HUES64 (cell line): ENCODE data around the gene ALPK1.
A peak's percentile ranks its signal among the peaks of the same experiment; 100 is the strongest.

Experiments used
- H3K27ac ChIP-seq: 2 replicates; pipeline ENCODE4 v1.7.0; 2013; ENCODE audit warnings: low read depth, low read length, inconsistent platforms
- H3K27me3 ChIP-seq: 2 replicates; pipeline ENCODE4 v1.6.1; 2013; ENCODE audit warnings: mild to moderate bottlenecking, low read length; ENCODE audit not compliant: insufficient read depth
- H3K36me3 ChIP-seq: 2 replicates; pipeline ENCODE4 v1.6.1; 2013; ENCODE audit warnings: mild to moderate bottlenecking, low read length; ENCODE audit not compliant: insufficient read depth
- H3K4me1 ChIP-seq: 2 replicates; pipeline ENCODE4 v1.6.1; 2013; ENCODE audit warnings: mild to moderate bottlenecking, low read length, moderate library complexity; ENCODE audit not compliant: insufficient read depth
- H3K4me3 ChIP-seq: 2 replicates; pipeline ENCODE4 v1.5.1; 2013; ENCODE audit warnings: mild to moderate bottlenecking, low read length, moderate library complexity
- H3K9ac ChIP-seq: 2 replicates; pipeline ENCODE4 v1.6.1; 2013; ENCODE audit warnings: mild to moderate bottlenecking, low read depth, low read length
- H3K9me3 ChIP-seq: 2 replicates; pipeline ENCODE4 v1.6.1; 2013; ENCODE audit warnings: low read depth, low read length; ENCODE audit not compliant: insufficient read depth
- WGBS: fragments of 150-250, 120-280 bp; methylation state at CpG from one replicate; pipeline ENCODE4 v1.1.7; 2013; ENCODE audit warnings: missing lambda C conversion rate; 5-methylcytosine and 5-hydroxymethylcytosine counted together

The ALPK1 gene

DNA sequence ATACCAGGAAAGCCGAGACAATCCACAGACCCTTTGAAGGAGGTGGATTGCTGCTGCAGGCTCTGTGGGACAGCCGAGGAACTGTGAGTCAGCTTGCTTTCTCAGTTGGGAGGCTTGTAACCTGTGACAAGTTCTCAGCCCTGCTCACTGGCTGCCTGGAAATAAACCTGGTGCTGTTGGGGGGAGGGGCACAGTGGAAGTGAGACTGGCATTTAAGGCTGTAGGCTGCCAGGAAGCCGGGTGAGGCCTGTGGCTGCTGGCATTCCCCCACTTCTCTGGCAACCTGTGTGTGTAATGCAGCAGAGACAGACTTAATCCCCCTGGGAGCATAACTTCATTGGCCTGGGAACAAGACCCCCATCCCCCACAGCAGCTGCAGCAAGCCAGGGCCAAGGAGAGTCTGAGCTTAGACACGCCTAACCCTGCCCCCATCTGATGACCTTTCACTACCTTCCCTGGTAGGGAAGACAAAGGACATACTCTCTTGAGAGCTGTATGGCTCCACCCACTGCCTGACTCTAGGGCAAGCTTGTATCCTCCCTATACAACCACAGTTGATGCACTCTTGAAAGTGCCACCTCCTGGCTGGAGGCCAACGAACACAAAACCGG, 64.1 kb downstream of the ALPK1 start:
- Histone ChIP-seq H3K27ac (peak overlapping the region; percentile 80; the same call in 1 of the 2 replicates), H3K9me3 (peaks cover 5% of the 10 kb centered on the region; the same call in 1 of the 2 replicates), H3K27me3 (no peaks in the 10 kb centered on the region), H3K36me3 (no peaks in the 10 kb centered on the region), H3K4me3 (peak overlapping the region; percentile 35), H3K9ac (peak overlapping the region; percentile 60), H3K4me1 (peaks cover 8% of the 10 kb centered on the region; the same call in 1 of the 2 replicates)
- WGBS, result 54% methylated on average over 6 of the region's 6 CpGs

DNA sequence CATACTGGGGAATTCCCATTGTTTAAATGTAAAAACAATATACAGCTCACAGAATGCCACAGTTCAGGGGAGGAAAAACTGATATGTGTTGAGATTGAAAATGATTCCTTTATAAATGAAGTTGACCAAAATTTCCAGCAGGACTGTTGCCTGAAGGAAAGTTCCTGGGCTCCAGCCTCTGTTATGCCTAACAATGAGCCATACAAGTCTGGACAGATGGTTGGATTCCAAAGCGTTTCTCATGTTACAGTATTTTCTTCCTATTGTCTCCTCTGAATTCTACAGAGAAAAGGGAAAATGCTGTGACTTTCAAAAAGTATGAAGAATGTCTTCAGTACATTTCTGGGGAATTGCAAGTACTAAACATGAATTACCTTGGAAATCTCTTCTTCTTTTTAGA, 73.3 kb downstream of the ALPK1 start:
- Histone ChIP-seq H3K4me1 (peaks cover 6% of the 10 kb centered on the region), H3K27me3 (no peaks in the 10 kb centered on the region), H3K36me3 (no peaks in the 10 kb centered on the region), H3K4me3 (no peak overlapping the region), H3K9ac (no peak overlapping the region), H3K27ac (no peak overlapping the region), H3K9me3 (peaks cover 8% of the 10 kb centered on the region; the same call in 1 of the 2 replicates)
- 82% methylated on average over 1 of the region's 1 CpG for WGBS

- H3K9ac ChIP-seq, result no peak overlapping the region
- no peak overlapping the region for H3K4me3 ChIP-seq
- no peak overlapping the region for H3K27ac ChIP-seq
- no peaks in the 10 kb centered on the region for H3K36me3 ChIP-seq
- peaks cover 8% of the 10 kb centered on the region; the same call in 1 of the 2 replicates for H3K9me3 ChIP-seq
- WGBS, result 92% methylated on average over 2 of the region's 3 CpGs
- H3K27me3 ChIP-seq, result no peaks in the 10 kb centered on the region
- H3K4me1 ChIP-seq, result peaks cover 6% of the 10 kb centered on the region
Measured at GRCh38 chr4:112371361-112371760, 74.2 kb downstream of the ALPK1 start.

- H3K9me3 ChIP-seq, result 0 out of 2 replicates have a peak, but pooled peaks cover 2% of the 10 kb centered on the region
- no peaks in the 10 kb centered on the region for H3K36me3 ChIP-seq
- peaks cover 19% of the 10 kb centered on the region for H3K4me1 ChIP-seq
- H3K9ac ChIP-seq, result no peak overlapping the region
- no peak overlapping the region for H3K27ac ChIP-seq
- H3K4me3 ChIP-seq, result no peak overlapping the region
- H3K27me3 ChIP-seq, result peaks cover 21% of the 10 kb centered on the region
- 95% methylated on average over 2 of the region's 2 CpGs for WGBS
Measured at GRCh38 chr4:112374850-112375249, 77.7 kb downstream of the ALPK1 start.

- Histone ChIP-seq H3K4me3 (no peak overlapping the region), H3K9ac (no peak overlapping the region), H3K9me3 (0 out of 2 replicates have a peak, but pooled peaks cover 2% of the 10 kb centered on the region), H3K36me3 (no peaks in the 10 kb centered on the region), H3K27ac (no peak overlapping the region), H3K4me1 (peaks cover 14% of the 10 kb centered on the region), H3K27me3 (peaks cover 38% of the 10 kb centered on the region)
- 92% methylated on average over 6 of the region's 6 CpGs for WGBS
Measured at GRCh38 chr4:112377171-112377570, 80.0 kb downstream of the ALPK1 start.

GRCh38 chr4:112377594-112378242, 80.5 kb downstream of the ALPK1 start:
- 89% methylated on average over 13 of the region's 13 CpGs for WGBS
- Histone ChIP-seq H3K9ac (no peak overlapping the region), H3K4me3 (no peak overlapping the region), H3K9me3 (0 out of 2 replicates have a peak, but pooled peaks cover 2% of the 10 kb centered on the region), H3K4me1 (peaks cover 14% of the 10 kb centered on the region), H3K27ac (no peak overlapping the region), H3K36me3 (no peaks in the 10 kb centered on the region), H3K27me3 (peaks cover 38% of the 10 kb centered on the region)

DNA sequence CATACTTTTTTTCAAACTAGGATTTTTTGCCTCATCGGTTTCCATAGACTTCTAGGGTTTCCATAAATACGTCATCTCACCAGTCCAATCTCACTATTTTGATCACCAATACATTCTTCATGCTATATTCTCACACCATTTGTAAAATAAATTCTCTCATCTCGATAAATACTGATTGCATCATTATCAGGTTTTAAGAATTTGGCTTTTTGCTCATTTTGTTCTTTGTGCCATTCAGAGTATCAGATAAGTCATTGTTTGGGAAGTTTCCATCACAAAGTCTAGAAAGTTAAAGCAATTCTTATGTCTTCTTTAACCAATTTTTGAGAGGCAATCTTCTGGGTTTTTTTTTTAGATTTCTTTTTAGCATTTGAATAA, 81.1 kb downstream of the ALPK1 start:
- Histone ChIP-seq H3K27ac (no peak overlapping the region), H3K27me3 (peaks cover 38% of the 10 kb centered on the region), H3K4me1 (peaks cover 14% of the 10 kb centered on the region), H3K9ac (no peak overlapping the region), H3K36me3 (no peaks in the 10 kb centered on the region), H3K9me3 (0 out of 2 replicates have a peak, but pooled peaks cover 2% of the 10 kb centered on the region), H3K4me3 (no peak overlapping the region)
- WGBS, result 96% methylated on average over 3 of the region's 3 CpGs

- Histone ChIP-seq H3K9ac (peak overlapping the region; percentile 34; the same call in 1 of the 2 replicates), H3K27me3 (peaks cover 38% of the 10 kb centered on the region), H3K27ac (no peak overlapping the region), H3K4me3 (peak overlapping the region; percentile 43), H3K4me1 (peaks cover 14% of the 10 kb centered on the region), H3K36me3 (no peaks in the 10 kb centered on the region), H3K9me3 (0 out of 2 replicates have a peak, but pooled peaks cover 2% of the 10 kb centered on the region)
- 53% methylated on average over 3 of the region's 3 CpGs for WGBS
Measured at GRCh38 chr4:112378858-112379257, 81.7 kb downstream of the ALPK1 start.

- peak overlapping the region; percentile 43 for H3K4me3 ChIP-seq
- H3K4me1 ChIP-seq, result peaks cover 14% of the 10 kb centered on the region
- no peaks in the 10 kb centered on the region for H3K36me3 ChIP-seq
- 0 out of 2 replicates have a peak, but pooled peaks cover 2% of the 10 kb centered on the region for H3K9me3 ChIP-seq
- H3K27me3 ChIP-seq, result peaks cover 38% of the 10 kb centered on the region
- H3K27ac ChIP-seq, result no peak overlapping the region
- peak overlapping the region; percentile 34 for H3K9ac ChIP-seq
- 3% methylated on average over 26 of the region's 26 CpGs for WGBS
Measured at GRCh38 chr4:112379306-112379705, 82.1 kb downstream of the ALPK1 start.

DNA sequence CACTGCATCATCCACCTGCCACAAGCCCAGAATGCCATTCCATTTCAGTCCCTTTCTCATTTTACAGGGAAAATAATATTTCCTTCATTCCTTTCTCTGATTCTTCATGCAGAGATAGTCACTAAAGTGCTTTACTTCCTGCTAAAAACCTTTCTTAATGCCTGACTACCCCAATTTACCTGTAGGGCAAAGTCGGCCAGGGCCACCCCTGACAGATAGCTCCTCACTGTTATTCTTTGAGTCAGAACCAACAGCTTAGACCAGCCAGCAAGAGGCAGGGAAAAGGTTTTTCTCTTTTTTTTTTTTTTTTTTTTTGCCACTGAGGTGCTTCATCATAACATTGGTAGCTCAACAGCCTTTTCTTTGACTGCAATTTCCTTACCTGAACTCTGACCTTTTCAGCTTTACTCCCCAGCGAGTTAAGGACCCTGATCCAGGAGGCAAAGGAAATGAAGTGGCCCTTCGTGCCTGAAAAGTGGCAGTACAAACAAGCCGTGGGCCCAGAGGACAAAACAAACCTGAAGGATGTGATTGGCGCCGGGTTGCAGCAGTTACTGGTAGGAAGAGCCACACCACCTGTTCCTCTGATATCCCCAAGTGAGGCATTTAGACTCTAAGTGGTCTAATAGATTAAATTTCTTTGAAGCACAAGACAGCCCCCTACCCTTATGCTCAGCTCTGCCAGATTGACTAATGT, 85.0 kb downstream of the ALPK1 start:
- 79% methylated on average over 6 of the region's 6 CpGs for WGBS

DNA sequence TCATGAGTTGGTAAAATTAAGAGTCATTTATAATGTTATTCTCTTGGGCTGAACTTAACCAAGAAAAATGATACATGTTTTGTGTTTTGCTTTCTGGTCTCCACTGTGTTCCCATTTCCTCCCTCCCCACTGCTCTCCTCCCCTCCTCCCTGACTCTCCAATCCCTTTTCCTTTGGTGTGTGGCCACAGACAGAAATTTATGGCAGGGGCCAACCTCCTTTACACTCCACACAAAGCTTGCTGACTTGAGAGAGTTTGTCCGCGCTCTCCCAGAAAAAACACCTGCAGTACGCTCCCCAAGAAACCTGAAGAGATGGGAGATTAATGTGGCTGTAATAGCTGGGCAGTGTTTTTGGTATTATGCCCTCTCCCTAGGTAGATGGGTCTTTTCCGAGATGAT, 88.9 kb downstream of the ALPK1 start:
- Histone ChIP-seq H3K27ac (no peak overlapping the region), H3K4me3 (no peak overlapping the region), H3K36me3 (no peaks in the 10 kb centered on the region), H3K9me3 (no peaks in the 10 kb centered on the region), H3K27me3 (peaks cover 4% of the 10 kb centered on the region), H3K9ac (no peak overlapping the region), H3K4me1 (peaks cover 6% of the 10 kb centered on the region; the same call in 1 of the 2 replicates)
- WGBS, result 95% methylated on average over 4 of the region's 4 CpGs

More for the DNA sequence above, 85.0 kb downstream of the ALPK1 start:
- H3K9me3 ChIP-seq, result no peaks in the 10 kb centered on the region
- H3K27me3 ChIP-seq, result peaks cover 38% of the 10 kb centered on the region
- H3K4me3 ChIP-seq, result no peak overlapping the region
- H3K27ac ChIP-seq, result no peak overlapping the region
- H3K9ac ChIP-seq, result no peak overlapping the region
- no peaks in the 10 kb centered on the region for H3K36me3 ChIP-seq
- peaks cover 20% of the 10 kb centered on the region for H3K4me1 ChIP-seq
